ENCODE results near the gene CDCA7.

CDCA7 gene

DNA sequence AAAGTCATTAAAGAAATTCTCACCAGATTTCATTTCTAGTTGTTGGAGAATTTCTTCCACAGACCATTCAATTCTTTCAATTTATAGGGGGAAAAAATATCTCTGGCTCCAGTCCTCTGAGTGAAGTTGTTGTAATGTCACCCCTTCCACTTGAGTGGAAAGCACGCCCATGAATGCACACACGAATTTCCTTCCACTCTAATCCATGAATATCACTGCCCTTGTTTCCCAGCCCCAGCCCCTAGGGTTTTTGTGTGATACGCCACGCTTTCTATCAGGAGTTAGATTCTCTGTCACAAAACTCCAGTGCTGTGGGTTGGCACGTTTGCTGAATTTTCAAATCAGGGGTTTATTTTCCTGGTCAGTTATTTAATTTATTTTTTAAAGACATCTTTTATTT lies 38.1 kb downstream of the CDCA7 start:
- H3K9me3 Mint-ChIP-seq, result no peaks in the 10 kb centered on the region
- peaks cover 44% of the 10 kb centered on the region for H3K4me1 Mint-ChIP-seq
- no peaks in the 10 kb centered on the region for H3K36me3 Mint-ChIP-seq (ENCODE audit: low read depth)
- H3K4me3 Mint-ChIP-seq, result no peak overlapping the region
- no peak overlapping the region for H3K27ac Mint-ChIP-seq
- DNase-seq, result no peak
- TF ChIP-seq, protein P1, sequence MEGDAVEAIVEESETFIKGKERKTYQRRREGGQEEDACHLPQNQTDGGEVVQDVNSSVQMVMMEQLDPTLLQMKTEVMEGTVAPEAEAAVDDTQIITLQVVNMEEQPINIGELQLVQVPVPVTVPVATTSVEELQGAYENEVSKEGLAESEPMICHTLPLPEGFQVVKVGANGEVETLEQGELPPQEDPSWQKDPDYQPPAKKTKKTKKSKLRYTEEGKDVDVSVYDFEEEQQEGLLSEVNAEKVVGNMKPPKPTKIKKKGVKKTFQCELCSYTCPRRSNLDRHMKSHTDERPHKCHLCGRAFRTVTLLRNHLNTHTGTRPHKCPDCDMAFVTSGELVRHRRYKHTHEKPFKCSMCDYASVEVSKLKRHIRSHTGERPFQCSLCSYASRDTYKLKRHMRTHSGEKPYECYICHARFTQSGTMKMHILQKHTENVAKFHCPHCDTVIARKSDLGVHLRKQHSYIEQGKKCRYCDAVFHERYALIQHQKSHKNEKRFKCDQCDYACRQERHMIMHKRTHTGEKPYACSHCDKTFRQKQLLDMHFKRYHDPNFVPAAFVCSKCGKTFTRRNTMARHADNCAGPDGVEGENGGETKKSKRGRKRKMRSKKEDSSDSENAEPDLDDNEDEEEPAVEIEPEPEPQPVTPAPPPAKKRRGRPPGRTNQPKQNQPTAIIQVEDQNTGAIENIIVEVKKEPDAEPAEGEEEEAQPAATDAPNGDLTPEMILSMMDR (IDR thresholded peaks at IDR 0.05), result no peak
- peaks cover 8% of the 10 kb centered on the region for H3K27me3 Mint-ChIP-seq (ENCODE audit: low read depth, poor library complexity)

DNA sequence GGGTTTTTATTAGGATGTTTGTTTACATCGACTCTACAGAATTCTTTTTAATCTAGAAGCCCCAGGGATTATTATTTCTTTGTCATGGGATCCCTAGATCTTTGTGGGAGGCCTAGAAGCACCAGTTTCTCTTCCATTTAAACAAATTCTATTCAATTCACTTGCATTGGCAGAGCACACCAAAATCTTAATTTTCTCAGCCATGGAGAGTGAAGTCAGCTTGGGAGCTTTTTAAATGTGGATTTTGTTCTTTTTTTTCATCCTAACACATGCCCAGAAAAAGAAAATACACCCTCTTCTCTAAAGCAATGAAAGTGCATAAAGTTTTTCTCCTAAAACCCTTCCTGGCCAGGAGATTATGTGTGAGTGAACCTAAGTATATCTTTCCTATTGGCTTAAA lies 38.5 kb downstream of the CDCA7 start:
- Mint-ChIP-seq H3K9me3 (no peaks in the 10 kb centered on the region), H3K4me3 (no peak overlapping the region), H3K27me3 (ENCODE audit: low read depth, poor library complexity) (peaks cover 8% of the 10 kb centered on the region), H3K27ac (no peak overlapping the region), H3K36me3 (ENCODE audit: low read depth) (no peaks in the 10 kb centered on the region), H3K4me1 (peaks cover 40% of the 10 kb centered on the region)
- TF ChIP-seq, protein P1 (IDR thresholded peaks at IDR 0.05), result no peak
- DNase-seq, result no peak

DNA sequence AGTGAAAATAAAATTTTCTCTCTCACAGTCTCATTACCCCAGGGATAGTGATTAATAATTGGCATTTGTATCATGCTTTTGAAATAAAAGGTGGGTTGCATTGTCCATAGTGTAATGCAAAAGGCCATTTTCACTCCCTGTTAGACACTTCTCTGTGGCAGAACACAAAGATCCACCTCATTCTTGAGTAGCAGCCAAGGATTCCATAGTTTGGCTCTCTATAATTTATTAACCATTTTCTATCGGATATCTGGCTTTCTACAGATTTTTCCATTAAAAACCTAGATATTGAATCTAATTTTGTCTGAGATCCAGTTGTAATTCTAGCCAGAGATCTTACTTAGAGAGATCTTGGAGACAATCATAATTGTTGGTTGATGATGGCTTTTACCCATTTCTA lies 39.0 kb downstream of the CDCA7 start:
- Mint-ChIP-seq H3K27me3 (ENCODE audit: low read depth, poor library complexity) (peaks cover 8% of the 10 kb centered on the region), H3K27ac (no peak overlapping the region), H3K9me3 (no peaks in the 10 kb centered on the region), H3K4me1 (peaks cover 36% of the 10 kb centered on the region), H3K4me3 (no peak overlapping the region), H3K36me3 (ENCODE audit: low read depth) (no peaks in the 10 kb centered on the region)
- TF ChIP-seq, protein P1 (IDR thresholded peaks at IDR 0.05), result no peak
- DNase-seq, result no peak

DNA sequence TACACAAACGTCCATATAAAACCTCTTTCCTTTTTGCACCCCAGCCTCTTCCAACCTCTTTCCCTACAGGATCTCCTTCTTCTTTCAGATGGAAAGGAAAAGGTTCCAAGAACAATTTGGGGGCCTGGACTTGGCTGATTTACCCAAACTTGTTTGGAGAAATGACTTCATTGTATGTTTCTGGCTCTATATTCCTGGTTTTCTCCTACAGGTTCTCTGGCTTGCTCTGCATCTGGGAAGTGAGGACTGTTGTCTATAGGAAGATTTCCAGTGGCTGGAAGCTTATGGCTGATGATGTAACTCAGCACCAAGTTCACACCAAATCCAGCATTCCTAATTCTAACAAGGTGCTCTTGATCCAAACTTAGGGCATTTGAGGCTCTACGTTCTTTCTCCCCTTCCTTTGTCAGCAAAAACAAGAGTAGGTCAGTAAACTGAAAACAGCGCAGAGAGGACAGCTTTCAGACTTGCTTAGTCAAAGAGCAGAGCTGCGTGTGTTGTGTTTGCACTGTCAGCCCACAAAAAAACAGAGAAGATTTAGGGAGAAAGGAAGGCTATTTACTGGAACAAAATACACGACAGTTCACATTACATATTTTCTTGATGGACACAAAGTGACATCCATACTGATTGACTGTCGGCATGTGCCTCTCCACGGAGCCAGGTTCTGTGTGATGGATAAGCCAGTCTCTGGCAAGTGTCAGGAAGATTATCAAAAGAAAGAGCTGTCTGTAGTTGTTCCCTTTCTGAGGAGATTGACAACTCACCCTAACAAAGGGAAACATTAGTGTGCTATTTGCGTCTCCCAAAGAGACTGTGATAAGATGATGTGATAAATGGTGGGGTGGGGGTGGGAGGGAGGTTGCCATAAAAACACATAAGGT lies 39.7 kb downstream of the CDCA7 start:
- peaks cover 34% of the 10 kb centered on the region for H3K4me1 Mint-ChIP-seq
- H3K27me3 Mint-ChIP-seq (ENCODE audit: low read depth, poor library complexity), result peaks cover 11% of the 10 kb centered on the region
- H3K27ac Mint-ChIP-seq, result no peak overlapping the region
- H3K4me3 Mint-ChIP-seq, result no peak overlapping the region
- no peak for DNase-seq
- H3K9me3 Mint-ChIP-seq, result no peaks in the 10 kb centered on the region
- TF ChIP-seq, protein P1 (IDR thresholded peaks at IDR 0.05), result no peak
- no peaks in the 10 kb centered on the region for H3K36me3 Mint-ChIP-seq (ENCODE audit: low read depth)

DNA sequence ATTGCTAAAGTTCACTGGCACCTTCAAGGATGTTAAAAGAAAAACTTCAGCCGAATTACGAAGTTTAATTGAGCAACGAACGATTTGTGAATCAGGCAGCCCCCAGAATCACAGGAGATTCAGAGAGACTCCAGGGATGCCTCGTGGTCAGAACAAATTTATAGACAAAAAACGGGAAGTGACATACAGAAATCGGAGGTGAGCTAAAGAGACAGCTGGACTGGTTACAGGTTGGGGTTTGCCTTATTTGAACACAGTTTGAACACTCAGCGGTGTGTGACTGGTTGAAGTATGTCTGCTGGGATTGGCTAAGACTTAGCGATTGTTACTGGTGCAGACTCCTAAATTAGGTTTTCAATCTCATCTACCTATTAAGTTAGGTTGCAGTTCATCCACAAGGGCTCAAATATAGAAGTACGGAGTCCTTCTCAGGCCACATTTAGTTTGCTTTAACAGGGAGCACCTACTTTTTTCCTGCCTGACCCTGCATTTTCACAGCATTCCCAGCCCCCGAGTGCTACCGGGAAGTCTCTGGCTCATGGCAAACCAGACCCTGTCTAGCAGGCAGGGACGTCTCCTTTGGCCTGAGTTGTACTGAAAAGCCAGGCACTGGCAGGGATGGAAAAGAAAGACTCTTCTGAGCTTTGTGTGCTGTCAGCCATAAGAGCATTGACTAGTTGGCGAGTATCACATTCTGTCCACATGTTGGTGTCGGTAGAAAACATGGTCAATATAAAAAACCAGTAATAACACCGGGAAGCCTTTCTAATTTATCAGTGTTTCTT lies 41.1 kb downstream of the CDCA7 start:
- TF ChIP-seq, protein P1 (IDR thresholded peaks at IDR 0.05), result no peak
- DNase-seq, result no peak
- Mint-ChIP-seq H3K9me3 (no peaks in the 10 kb centered on the region), H3K27me3 (ENCODE audit: low read depth, poor library complexity) (peaks cover 12% of the 10 kb centered on the region), H3K4me3 (no peak overlapping the region), H3K36me3 (ENCODE audit: low read depth) (no peaks in the 10 kb centered on the region), H3K4me1 (peaks cover 40% of the 10 kb centered on the region), H3K27ac (no peak overlapping the region)
